GM19397 (cell line): ENCODE data around the gene NEK8.
A peak's percentile ranks its signal among the peaks of the same experiment; 100 is the strongest.
"Not testable (repeated sequence)": the region's sequence is repeated elsewhere in the genome, so short reads cannot be mapped to it uniquely, and the experiment has no call there.

Experiments used
- ATAC-seq: cut with Tn5 transposase; IDR thresholded peaks from one replicate; pipeline ENCODE4 v1.9.1; 2021; ENCODE audit warnings: mild to moderate bottlenecking, moderate library complexity; ENCODE audit not compliant: unreplicated experiment

Gene NEK8

DNA sequence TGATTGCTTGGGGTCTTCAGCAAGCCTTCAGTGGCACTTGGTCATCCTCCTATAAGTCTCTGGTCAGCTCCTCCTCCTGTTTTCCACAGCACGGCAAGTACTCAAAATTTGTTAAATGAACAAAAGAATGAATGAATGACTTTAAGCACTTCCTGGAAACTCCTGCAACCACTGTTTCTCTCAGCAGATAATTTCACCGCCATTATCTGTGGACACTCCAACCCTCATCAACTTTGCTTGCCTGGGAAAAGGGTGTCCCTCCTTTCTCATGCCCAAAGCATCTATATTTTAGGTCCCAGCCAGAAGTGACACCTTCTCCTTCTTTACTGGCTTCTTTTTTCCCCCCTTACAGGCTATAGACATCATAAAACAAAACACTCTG is 21.3 kb upstream of the NEK8 start:
- no peak for ATAC-seq

DNA sequence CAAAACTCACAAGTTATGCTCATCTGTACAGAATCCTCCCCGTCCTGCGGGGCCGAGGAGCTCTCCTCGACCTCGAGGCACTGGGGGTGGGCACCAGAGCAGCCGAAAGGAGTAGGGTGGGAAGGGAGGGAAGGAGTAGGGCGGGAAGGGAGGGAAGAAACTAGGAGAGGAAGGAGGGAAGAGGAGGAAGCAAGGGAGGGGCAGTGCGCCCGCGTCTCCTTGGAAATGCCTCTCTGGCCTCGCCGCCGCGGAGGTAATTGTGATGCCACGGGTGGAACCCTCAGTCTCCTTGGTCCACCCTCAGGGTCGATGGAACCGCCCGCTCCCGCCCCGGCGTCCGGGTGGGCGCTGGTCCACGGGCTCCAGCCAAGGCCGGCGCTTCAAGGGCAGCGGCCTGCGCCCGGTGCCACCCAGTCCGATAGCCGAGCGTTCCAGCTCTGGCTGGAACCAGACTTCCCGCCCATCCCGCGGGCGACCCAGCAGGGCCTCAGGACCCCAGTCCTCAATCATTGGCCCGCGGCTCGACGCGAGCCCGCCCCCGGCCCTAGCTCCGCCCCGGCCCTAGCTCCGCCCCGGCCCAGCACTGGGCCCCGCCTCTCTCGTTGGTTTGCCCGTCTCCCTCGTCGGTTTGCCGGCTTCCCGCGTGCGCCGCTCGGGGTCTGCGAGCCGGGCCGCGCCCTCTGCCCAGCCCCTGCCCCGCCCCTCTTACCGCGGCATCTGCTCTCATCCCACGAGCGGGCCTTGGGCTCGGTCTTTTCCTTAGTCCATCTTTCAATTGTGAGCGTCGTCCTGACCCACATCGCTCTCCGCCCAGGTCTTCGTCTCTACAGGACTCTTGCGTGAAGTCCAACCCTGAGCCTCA is 17.5 kb upstream of the NEK8 start:
- ATAC-seq: peak; percentile 84

DNA sequence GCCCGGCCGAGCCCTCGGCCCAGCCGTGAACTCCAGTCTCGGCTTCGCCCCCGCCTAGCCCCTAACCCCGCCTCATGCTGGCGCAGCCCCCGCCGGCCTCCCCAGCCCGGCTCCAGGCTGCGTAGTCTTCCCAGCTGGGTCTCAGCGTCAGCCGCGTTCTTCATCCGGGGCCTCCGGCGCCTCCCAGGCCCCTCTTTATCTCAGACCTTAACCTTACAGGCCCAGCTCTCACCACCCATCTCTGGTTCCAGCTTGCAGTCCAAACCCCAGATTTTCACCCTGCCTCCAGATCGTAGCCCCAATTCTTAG is 16.9 kb upstream of the NEK8 start, which contains the start of gene PROCA1:
PROCA1 (minus strand) TSS at position 166 of the 309 bp plus-strand sequence. CDS start 228 bp downstream, outside the sequence.
- peak; percentile 16 for ATAC-seq

DNA sequence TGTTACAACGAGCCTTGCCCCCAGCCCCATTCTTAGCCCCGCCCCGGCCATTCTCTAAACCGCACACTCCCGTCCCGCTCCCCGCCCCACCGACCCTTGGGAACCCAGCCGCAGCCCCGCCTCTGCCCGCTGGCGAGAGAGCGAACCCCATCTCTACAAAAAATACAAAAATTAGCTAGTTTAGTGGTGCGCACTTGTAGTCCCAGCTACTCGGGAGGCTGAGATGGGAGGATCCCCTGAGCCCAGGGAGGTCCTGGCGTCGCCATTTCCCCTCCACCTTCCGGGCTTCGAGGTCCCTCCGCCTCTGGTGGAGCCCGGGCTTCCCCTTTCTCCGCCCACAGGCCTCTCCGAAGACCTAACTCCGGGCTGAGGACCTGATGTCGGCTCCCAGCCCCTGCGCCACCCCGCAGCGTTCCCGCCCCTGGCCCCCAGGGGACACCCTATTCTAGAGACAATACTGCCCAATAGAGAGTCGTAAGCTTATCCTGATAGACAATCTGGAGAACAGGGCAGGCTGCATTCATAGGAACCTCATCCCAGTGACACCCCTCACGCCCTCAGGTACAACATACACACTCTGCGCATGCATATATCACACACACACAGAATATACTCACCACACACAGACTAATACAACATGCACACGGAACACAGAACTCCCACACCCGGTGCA is 16.4 kb upstream of the NEK8 start:
- no peak for ATAC-seq

DNA sequence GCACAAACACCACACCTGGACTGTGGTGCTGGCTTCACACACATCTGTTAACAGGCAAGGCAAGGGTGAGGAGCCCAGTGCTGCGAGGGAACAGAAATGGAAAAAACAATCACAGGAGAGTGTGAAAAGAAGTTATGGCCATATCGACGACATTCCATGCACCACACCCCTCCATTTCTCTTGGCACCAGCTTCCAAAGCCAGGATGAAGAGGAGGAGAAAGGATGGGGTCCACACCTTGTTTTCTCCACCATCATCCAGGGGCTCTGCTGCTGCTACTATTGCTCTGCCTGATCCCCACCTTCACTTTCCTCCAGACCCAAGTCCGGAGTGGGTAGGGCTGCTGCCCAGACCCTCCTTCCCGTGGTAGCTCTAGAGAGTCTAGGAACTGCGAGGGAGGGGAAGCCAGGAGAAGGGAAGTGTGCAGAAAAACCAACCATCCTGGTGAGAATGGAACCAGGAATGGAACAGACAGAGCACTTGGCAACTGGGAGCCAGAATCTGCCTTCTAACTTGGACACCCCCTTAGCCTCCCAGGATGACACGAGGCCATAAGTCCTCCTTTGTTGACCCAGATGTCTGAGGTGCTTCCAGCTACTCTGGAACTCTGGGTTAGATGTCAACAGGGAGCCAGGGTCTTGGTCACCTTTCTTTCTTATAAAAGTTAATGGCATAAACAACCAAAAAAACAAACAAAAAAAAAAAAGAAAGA is 15.7 kb upstream of the NEK8 start:
- no peak for ATAC-seq

DNA sequence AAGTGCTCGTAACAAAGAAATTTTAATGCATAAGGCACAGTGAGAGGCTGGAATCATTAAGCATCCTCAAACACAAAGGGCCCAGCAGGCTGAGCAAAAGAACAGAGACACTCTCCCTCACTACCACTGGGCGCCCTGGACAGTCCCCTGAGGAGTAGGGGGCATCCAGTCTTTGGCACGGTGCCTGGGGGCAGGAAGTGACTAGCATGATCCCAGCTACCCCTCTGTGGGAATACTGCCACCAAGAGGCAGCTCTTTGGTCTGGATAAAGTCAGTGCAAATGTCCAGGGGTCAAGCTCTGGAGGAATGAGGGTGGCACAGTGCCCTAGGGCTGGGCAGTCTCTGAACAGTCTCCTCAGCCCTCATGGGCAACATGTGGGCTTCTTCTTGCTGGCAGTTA is 14.3 kb upstream of the NEK8 start:
- ATAC-seq: no peak

DNA sequence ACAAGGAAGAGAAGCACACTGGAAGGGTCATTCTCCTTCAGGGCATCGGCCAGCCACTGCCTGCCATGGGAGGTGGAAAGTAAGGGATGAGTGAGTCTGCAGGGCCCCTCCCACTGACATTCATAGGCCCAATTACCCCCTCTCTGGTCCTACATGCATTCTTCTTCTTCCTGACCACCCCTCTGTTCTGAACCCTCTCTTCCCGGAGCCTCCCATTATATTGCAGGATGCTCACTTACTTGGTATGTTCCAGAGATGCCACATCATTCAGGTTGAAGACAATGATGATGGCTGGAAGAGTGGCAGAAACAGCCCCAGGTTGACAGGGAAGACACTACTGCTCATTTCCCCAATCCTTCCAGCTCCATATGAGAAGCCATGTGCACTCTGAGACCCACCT is 13.4 kb upstream of the NEK8 start:
- ATAC-seq: no peak

DNA sequence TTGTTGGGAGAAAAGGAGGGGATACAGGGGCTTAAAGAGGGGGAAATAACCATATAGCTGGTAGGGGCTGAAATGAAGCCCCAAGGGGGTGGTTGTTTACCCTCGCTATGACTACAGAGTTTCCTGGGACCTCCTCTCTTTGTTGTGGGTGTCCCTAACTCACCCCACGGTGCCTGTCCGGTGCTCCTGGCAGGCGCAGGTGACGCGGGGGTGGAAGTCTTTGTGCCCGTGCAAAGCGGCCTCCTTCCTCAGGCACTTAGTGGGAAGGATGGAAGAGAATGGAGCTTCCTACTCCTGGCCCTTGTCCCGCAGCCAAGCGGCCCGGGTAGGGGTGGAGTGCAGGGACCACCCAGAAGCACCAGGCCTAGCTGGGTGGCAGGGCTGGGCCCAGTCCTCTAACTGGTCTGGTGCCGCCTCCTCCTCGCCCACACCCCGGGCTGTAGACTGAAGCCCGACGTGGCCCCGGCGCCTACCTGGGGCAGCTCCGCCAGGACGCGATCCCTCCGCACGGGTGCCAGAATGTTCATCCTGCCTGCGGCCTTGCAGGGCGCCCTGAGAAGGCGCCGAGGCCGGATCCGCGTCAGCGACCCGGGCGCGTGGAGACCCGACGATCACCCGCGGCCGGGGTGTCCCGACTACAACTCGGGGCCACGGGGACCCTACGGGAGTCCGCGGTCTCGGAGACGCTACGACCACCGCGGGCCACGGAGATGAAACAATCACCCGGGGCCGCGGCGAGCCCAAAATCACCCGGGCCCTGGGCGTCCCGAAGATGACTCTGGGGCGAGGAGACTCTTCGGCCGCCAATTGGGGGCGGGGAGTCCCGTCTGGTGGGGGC is 11.6 kb upstream of the NEK8 start:
- no peak for ATAC-seq

DNA sequence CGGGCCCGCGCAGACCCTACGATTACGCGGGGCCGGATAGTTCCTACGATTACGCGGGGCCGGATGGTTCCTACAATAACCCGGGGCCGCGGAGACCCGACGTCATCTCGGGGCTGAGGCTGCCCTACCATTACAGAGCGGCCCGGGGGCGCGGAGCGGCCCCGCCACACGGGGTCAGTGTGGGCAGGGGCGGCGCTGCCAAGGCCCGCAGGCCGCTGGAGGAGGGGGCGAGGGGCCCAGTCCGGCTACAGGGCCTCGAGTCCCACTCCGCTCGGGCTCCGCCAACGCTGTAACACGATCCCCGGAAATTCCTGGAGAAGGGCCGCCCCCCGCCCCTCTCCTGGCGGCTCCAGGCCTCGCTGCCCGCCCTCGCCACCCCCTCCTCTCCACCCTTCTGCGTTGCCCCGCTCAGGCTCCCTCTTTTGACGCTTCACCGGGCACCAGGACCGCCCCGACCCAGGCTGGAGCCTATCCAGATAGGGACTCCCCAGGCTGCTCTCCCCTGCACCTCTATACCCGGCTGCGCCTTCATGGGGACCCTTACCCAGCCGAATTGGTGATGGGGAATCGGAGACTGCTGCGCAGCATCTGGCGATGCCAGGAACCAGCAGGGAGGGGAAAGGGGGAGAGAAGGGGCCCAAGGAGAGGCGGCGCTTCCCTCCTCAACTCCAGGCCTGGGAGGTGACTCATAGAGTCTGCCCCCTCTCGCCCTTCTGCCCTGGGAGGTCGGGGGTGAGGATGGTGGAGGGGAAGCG is 10.8 kb upstream of the NEK8 start, which contains the start of gene RAB34:
RAB34 (minus strand) TSS at position 291 of the 755 bp plus-strand sequence. CDS start 602 bp downstream, outside the sequence.
- ATAC-seq: no peak

DNA sequence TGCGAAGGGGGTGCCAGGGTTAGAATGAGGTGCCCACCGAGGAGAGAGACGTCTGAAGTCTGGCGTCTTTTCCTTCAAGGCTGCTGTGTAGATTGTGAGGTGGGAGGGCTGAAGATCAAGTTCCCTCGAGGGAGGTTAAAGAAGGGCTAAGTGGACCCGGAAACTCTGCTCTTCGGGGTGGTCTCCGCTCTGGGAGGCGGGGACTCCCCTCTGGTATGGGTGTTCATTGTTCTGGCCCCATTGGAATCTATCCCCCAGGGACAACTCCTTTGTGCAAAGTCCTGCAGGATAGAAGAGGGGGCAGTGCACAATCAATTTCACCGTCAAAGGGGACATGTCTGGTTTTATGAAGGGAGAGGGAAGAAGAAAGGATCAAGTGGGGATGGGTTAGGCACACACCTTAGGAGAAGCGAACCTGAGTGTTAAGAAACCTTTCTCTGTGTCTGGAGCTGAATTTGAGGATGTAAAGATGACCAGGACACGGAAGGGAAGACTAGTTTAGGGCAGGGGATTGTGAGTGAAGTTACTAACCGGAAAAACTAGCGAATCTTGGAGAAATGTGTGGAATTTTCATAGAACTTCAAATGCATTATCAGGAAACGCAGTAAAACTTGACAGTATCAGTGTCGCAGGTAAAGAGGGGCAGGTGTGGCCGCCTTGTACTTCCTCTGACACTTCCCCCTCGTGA is 10.1 kb upstream of the NEK8 start:
- no peak for ATAC-seq

DNA sequence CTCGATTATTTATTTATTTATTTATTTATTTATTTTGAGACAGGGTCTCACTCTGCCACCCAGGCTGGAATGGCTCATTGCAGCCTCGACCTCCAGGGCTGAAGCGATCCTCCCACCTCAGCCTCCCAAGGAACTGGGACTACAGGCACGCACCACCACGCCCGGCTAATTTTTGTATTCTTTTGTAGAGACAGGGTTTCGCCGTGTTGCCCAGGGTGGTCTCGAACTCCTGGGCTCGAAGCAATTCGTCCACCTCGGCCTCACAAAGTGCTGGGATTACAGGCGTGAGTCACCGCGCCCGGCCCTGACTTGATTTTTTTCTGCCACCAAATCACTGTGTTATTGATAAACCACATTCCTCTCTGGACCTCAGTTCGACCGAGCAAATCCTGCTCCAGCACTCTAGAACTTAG is 9.6 kb upstream of the NEK8 start:
- ATAC-seq: peak; percentile 7

DNA sequence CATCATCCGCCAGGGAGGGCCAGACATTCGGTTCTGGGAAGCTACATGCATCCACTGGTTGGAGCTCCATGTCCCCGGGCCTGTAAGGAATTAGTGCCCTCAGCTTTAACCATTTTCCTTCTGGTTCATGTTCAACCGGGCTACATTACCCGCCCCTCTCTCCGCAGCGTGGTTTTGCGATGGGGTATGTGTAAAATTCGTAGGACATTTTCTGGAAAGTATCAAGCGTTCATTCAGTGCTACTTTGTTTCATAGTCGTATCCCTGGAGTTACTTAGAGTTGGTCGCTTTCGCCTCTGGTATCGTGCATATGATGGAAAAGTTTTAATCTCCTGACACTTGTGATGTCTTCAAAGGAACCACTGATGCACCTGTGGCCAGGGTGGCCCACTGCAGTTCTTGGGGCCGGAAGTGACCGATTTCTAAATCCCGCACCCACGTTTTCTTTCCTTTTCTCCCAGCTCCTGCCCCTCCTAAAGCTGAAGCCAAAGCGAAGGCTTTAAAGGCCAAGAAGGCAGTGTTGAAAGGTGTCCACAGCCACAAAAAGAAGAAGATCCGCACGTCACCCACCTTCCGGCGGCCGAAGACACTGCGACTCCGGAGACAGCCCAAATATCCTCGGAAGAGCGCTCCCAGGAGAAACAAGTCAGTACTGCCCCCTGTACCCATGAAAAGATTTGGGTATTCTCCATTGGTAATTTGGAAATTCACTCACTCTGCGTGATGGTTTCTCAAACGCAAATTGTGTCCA is 8.2 kb upstream of the NEK8 start:
- no peak for ATAC-seq

DNA sequence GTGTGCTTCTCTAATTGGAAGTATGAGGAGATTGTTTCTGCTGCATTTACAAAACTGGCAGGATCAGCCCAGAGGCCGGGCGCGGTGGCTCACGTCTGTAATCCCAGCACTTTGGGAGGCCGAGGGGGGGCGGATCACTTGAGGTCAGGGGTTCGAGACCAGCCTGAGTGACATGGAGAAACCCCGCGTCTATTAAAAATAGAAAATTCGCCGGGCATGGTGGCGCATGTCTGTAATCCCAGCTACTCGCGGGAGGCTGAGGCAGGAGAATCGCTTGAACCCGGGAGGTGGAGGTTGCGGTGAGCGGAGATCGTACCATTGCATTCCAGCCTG is 7.6 kb upstream of the NEK8 start:
- not testable (repeated sequence) for ATAC-seq

DNA sequence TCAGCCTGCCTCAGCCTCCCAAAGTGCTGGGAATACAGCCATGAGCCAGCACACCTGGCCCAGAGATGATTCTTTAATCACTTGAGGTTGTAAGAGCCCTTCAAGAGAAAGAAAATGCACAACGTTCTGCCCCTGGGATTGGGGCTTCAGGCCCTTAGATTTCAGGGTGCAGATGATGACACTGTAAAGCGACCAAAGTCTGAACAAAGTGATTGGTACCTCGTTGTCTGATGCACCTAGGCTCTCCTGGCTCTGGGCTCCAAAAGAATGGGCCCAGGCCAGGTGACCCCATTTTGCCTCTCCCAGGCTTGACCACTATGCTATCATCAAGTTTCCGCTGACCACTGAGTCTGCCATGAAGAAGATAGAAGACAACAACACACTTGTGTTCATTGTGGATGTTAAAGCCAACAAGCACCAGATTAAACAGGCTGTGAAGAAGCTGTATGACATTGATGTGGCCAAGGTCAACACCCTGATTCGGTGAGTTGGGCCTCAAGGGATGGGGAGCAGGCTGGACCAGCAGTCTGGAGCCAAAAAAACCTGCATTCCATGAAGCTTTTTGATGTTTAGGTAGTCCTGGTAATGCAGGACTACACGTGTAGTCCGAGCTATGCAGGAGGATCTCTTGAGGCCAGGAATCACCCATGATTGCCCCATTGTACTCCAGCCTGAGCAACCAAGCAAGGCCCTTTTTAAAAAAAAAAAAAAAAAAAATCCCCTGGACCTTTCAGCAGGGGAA is 6.0 kb upstream of the NEK8 start:
- ATAC-seq: no peak

DNA sequence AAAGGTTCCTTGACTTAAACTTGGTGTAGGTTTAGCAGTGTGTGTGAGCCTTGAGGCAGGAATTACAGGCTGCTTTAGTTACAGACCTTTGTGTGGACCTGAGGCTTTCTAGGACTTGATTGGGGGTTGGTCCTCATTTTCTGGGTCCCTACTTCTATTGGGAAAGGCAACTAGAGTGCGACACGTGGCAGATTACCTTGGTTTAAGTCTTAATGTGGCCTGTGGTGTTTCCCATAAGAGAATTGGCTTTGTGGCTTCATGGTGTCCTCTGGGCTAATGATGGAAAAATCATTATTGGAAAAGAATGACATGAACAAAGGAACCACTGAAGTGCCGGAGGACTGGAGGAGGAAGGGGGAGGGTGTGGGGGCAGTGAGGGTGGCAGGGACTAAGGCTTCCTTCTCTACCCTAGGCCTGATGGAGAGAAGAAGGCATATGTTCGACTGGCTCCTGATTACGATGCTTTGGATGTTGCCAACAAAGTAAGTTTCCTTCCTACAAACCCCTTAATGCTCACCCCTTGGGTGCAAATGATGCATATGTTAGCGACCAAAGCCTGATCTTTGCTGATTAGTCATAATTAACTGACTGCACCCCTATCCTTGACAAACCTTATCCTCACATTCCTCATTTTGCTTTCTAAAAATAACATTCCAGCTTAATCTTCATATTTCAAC is 5.3 kb upstream of the NEK8 start:
- no peak for ATAC-seq

DNA sequence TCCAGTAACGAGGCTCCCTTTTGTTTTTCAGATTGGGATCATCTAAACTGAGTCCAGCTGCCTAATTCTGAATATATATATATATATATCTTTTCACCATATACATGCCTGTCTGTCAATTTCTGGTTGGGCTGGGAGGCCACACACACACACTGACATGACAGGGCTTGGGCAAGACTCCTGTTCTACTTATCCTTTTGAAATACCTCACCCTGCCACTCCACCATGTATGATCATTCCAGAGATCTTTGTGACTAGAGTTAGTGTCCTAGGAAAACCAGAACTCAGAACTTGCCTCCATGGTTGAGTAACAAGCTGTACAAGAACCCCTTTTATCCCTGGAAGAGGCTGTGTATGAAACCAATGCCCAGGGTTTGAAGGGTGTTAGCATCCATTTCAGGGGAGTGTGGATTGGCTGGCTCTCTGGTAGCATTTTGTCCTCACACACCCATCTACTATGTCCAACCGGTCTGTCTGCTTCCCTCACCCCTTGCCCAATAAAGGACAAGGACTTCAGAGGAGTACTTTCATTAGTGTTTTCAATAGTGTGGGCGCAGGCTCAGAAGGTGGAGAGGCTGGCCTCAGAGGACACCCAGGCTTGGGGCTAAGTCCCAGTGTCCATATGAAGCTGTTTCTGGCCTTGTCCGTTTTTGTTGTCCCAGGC is 4.6 kb upstream of the NEK8 start:
- ATAC-seq: not testable (repeated sequence)

DNA sequence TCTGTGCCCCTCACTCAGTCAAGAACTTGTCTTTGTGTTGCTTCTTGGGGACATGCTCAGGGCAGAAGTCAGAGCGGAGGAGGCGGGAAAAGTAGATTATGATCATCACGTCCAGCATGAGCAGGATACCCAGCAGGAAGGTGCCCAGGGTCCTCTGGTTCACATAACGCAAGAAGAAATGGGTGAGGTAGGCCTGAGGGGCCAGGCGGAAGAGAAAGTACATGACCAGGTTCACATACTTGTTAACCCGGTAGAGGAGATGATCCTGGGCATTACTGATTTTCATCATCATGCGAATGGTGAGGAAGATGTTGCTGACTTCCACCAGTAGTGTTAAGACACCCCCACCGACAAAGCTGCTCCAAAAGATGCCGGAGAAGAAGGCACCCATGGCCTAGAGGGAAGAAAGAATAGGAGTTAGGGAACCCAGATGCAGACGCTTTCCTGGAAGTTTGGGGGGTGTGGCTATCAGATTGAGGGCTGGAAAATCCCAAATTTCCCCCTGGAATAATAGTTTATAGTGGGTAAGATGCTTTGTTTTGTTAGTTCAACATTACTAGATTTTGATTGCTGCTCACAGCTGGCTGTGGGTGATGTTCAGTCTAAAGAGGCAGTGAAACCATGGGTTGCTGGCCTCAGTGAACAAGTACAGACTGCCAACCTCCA is 4.0 kb upstream of the NEK8 start:
- ATAC-seq: no peak
